ENCODE data around the gene ZFYVE28.

- TF ChIP-seq CTCF (IDR thresholded peaks at IDR 0.05) (no peak), EZH2 (IDR thresholded peaks at IDR 0.05) (no peak)
These were observed 21.6 kb downstream of the ZFYVE28 start for GRCh38 chr4:2396781-2397368.
